PC-3 (cell line): ENCODE results near the gene UQCC3. TPM values are rescaled to one million over a fixed set of nuclear protein-coding genes. Genes with fewer than 3 reads are reported as not detected.

Experiments
- ATAC-seq: fragments of 200-7000 bp; cut with Tn5 transposase; 2 replicates; pipeline ENCODE4 v1.9.1; 2020; ENCODE audit warnings: mild to moderate bottlenecking, moderate library complexity
- BruUV-seq: library from RNA; stranded (reverse); fragments of 400-500 nt; replicated peaks from 2 replicates; lab custom pipeline; 2021; lab: Mats Ljungman, UMichigan
- CTCF ChIA-PET: fragments of 300-600 bp; sonication (Branson Sonifier 250); formaldehyde crosslinking; loops from one replicate; lab custom pipeline; 2022; ENCODE audit warnings: antibody characterized with exemption; lab: Charles Lee
- POLR2A ChIA-PET: fragments of 300-600 bp; sonication (Branson Sonifier 250); formaldehyde crosslinking; loops from one replicate; lab custom pipeline; 2022; ENCODE audit warnings: antibody characterized with exemption; ENCODE audit not compliant: unreplicated experiment; lab: Charles Lee
- DNase-seq: peaks from one replicate; pipeline ENCODE4 v3.0.0-alpha.2; 2015
- H2AFZ ChIP-seq: fragments of 300-600 bp; sonication (generic); 2 replicates; pipeline ENCODE4 v1.6.0; 2016; ENCODE audit warnings: antibody characterized with exemption, low read length
- H3F3A ChIP-seq: fragments of 300-600 bp; sonication (generic); one replicate; pipeline ENCODE4 v1.6.0; 2017; ENCODE audit warnings: antibody characterized with exemption, low read length, control low read depth, mild to moderate bottlenecking; ENCODE audit not compliant: unreplicated experiment
- H3K27ac ChIP-seq: fragments of 300-600 bp; sonication (generic); 2 replicates; pipeline ENCODE4 v1.5.1; 2016; ENCODE audit warnings: mild to moderate bottlenecking, low read length
- H3K27me3 ChIP-seq: fragments of 300-600 bp; sonication (generic); 2 replicates; pipeline ENCODE4 v1.6.1; 2016; ENCODE audit warnings: low read length, mixed read lengths
- H3K36me3 ChIP-seq: fragments of 300-600 bp; sonication (generic); 2 replicates; pipeline ENCODE4 v1.6.1; 2016; ENCODE audit warnings: low read depth, mixed run types, low read length, mixed read lengths
- H3K4me1 ChIP-seq: fragments of 300-600 bp; sonication (generic); 2 replicates; pipeline ENCODE4 v1.5.1; 2016; ENCODE audit warnings: low read length; ENCODE audit not compliant: insufficient read depth
- H3K4me2 ChIP-seq: fragments of 300-600 bp; sonication (generic); 2 replicates; pipeline ENCODE4 v1.6.0; 2016; ENCODE audit warnings: low read length
- H3K4me3 ChIP-seq: fragments of 300-600 bp; sonication (generic); 2 replicates; pipeline ENCODE4 v1.5.1; 2016; ENCODE audit warnings: mild to moderate bottlenecking, low read length, mixed read lengths
- H3K79me2 ChIP-seq: fragments of 300-600 bp; sonication (generic); 2 replicates; pipeline ENCODE4 v1.6.1; 2017; ENCODE audit warnings: low read length, mixed read lengths
- H3K9ac ChIP-seq: fragments of 300-600 bp; sonication (generic); 2 replicates; pipeline ENCODE4 v1.6.0; 2016; ENCODE audit warnings: mild to moderate bottlenecking, low read length
- H3K9me2 ChIP-seq: fragments of 300-600 bp; sonication (generic); replicated peaks from 2 replicates; pipeline ENCODE4 v1.6.1; 2016; ENCODE audit warnings: mixed run types, low read length, mixed read lengths
- H3K9me3 ChIP-seq: fragments of 300-600 bp; sonication (generic); 2 replicates; pipeline ENCODE4 v1.6.1; 2016; ENCODE audit warnings: low read length, mixed read lengths
- H4K20me1 ChIP-seq: fragments of 300-600 bp; sonication (generic); 2 replicates; pipeline ENCODE4 v1.6.1; 2016; ENCODE audit warnings: low read length, mixed read lengths
- EZH2 ChIP-seq: fragments of 300-600 bp; sonication (generic); IDR thresholded peaks from one replicate; pipeline ENCODE4 v1.6.1; 2017; ENCODE audit warnings: antibody characterized with exemption, mild to moderate bottlenecking, low read length; ENCODE audit not compliant: unreplicated experiment
- EZH2phosphoT487 ChIP-seq: fragments of 300-600 bp; sonication (generic); IDR thresholded peaks from 2 replicates; pipeline ENCODE4 v1.6.1; 2018; ENCODE audit warnings: mild to moderate bottlenecking, antibody characterized with exemption, low read length, borderline replicate concordance
- intact Hi-C: fragments of 100-400 bp; cut with micrococcal nuclease; formaldehyde crosslinking; loops from 2 replicates; pipeline ENCODE4 v1.9.0; 2023
- total RNA-seq: library from RNA; depleted of rRNA; stranded (reverse); fragments of >200 nt; gene quantifications from 2 replicates; pipeline ENCODE4 v1.2.3, GENCODE V29; 2014; rRNA removed
- TF ChIP-seq, protein P1 (sequence below): fragments of 300-600 bp; sonication (generic); conservative IDR thresholded peaks from 2 replicates; pipeline ENCODE4 v1.5.1; 2017; ENCODE audit warnings: antibody characterized with exemption, low read depth, mild to moderate bottlenecking, low read length

Gene UQCC3
- total RNA-seq, 1 experiment from 2014 or later: 83.6 TPM

DNA sequence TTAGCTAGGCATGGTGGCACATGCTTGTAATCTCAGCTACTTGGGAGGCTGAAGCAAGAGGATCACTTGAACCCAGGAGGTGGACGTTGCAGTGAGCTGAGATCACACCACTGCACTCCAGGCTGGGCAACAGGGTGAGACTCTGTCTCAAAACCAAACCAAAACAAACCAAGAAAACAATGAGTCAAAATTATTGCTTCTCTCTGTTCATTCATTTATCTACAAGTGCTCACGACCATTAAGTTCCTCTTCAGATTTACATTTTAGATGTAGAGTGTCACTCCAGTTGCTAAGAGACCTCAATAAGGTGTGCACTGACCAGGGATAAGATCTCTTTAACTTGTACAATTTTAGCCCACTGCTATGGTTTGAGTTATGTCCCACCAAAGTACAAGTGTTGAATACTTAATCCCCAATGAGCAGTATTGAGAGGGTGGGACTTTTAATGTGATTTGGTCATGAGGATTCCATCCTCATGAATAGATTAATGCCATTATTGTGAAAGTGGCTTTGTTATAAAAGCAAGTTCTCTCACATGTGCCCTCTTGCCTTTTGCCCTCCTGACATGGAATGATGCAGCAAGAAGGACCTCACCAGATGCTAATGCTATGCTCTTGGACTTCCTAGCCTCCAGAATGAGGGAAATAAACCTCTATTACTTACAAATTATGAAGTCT is 48.0 kb downstream of the UQCC3 start:
- BruUV-seq: no TSS peak
- H3F3A ChIP-seq: no peaks in the 10 kb centered on the region
- no peak overlapping the region for H3K4me3 ChIP-seq
- H3K4me1 ChIP-seq: peaks cover 5% of the 10 kb centered on the region
- no peaks in the 10 kb centered on the region for H3K9me3 ChIP-seq
- POLR2A ChIA-PET: no interaction called here
- intact Hi-C loops: no loop called here
- TF ChIP-seq, protein P1, sequence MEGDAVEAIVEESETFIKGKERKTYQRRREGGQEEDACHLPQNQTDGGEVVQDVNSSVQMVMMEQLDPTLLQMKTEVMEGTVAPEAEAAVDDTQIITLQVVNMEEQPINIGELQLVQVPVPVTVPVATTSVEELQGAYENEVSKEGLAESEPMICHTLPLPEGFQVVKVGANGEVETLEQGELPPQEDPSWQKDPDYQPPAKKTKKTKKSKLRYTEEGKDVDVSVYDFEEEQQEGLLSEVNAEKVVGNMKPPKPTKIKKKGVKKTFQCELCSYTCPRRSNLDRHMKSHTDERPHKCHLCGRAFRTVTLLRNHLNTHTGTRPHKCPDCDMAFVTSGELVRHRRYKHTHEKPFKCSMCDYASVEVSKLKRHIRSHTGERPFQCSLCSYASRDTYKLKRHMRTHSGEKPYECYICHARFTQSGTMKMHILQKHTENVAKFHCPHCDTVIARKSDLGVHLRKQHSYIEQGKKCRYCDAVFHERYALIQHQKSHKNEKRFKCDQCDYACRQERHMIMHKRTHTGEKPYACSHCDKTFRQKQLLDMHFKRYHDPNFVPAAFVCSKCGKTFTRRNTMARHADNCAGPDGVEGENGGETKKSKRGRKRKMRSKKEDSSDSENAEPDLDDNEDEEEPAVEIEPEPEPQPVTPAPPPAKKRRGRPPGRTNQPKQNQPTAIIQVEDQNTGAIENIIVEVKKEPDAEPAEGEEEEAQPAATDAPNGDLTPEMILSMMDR: no peak
- TF ChIP-seq EZH2phosphoT487 (no peak), EZH2 (no peak)
- H3K9me2 ChIP-seq: no peaks in the 10 kb centered on the region
- H3K9ac ChIP-seq: no peak overlapping the region
- H3K27me3 ChIP-seq: no peaks in the 10 kb centered on the region
- DNase-seq (no peak), ATAC-seq (no peak)
- H3K79me2 ChIP-seq: peaks cover 72% of the 10 kb centered on the region
- no peak overlapping the region for H3K4me2 ChIP-seq
- H3K27ac ChIP-seq: no peak overlapping the region
- no peak overlapping the region for H2AFZ ChIP-seq
- H3K36me3 ChIP-seq: peaks cover 87% of the 10 kb centered on the region
- peaks cover 24% of the 10 kb centered on the region for H4K20me1 ChIP-seq
- CTCF ChIA-PET: no interaction called here

DNA sequence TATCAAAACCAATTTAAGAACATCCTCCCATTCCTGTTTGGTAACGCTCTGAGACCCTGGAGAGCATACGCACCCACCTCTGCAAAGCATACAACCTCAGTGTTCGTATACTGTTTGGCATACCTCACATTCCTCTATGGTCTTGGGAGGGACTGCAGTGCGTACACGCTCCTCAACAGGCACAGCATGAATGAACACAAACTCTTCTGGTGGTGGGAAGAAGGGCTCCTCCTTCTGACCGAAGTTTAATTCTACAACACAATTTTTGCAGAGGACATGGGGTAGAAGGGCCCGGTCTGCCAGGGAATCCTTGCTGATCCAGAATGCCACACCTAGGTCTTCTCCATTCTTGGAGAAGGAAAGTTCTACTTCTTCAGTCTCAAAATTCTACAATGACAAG is 50.5 kb downstream of the UQCC3 start:
- TSS peak; percentile 34 for BruUV-seq
- peak; percentile 40 for DNase-seq
- H3K9ac ChIP-seq: no peak overlapping the region
- no peak overlapping the region for H2AFZ ChIP-seq
- H3K9me3 ChIP-seq: no peaks in the 10 kb centered on the region
- H3K4me3 ChIP-seq: no peak overlapping the region
- H3K36me3 ChIP-seq: peaks cover 68% of the 10 kb centered on the region
- ChIA-PET POLR2A (no interaction called here), CTCF (no interaction called here)
- intact Hi-C loops: loop anchor here (10.0 kb wide), 1 partner anchor 1463 kb away; the partner anchor contains the start of gene STIP1
- ATAC-seq: peak; percentile 22; the same call in 1 of the 2 replicates
- no peak for TF ChIP-seq EZH2phosphoT487
- TF ChIP-seq, protein P1: peak; percentile 51
- peaks cover 82% of the 10 kb centered on the region for H3K79me2 ChIP-seq
- H3K27me3 ChIP-seq: no peaks in the 10 kb centered on the region
- no peaks in the 10 kb centered on the region for H3K9me2 ChIP-seq
- H3K4me1 ChIP-seq: peaks cover 9% of the 10 kb centered on the region
- peaks cover 46% of the 10 kb centered on the region for H4K20me1 ChIP-seq
- H3K27ac ChIP-seq: no peak overlapping the region
- H3K4me2 ChIP-seq: no peak overlapping the region
- H3F3A ChIP-seq: no peaks in the 10 kb centered on the region

Other genes with a start within 250 kb of the UQCC3 start
- gene AHNAK, start 124.9 kb upstream of the UQCC3 start, total RNA-seq: 287 and 383 TPM in 2 replicates
- gene EEF1G, start 97.8 kb upstream of the UQCC3 start, total RNA-seq: 1,577 and 1,815 TPM in 2 replicates
- 17.8 and 20.6 TPM in 2 replicates for gene TUT1, start 80.2 kb upstream of the UQCC3 start, total RNA-seq
- gene MTA2, start 69.8 kb upstream of the UQCC3 start, total RNA-seq: 193 and 259 TPM in 2 replicates
- gene EML3, start 58.9 kb upstream of the UQCC3 start, total RNA-seq: 32.8 and 50.6 TPM in 2 replicates
- gene ROM1, start 58.4 kb upstream of the UQCC3 start, total RNA-seq: 5.8 and 13.9 TPM in 2 replicates
- gene B3GAT3, start 49.7 kb upstream of the UQCC3 start, total RNA-seq: 65.8 and 76.3 TPM in 2 replicates
- 274 and 290 TPM in 2 replicates for gene GANAB, start 25.1 kb upstream of the UQCC3 start, total RNA-seq
- gene INTS5, start 18.4 kb upstream of the UQCC3 start, total RNA-seq: 31.0 and 32.5 TPM in 2 replicates
- 236 and 302 TPM in 2 replicates for gene C11orf98, start 6.5 kb upstream of the UQCC3 start, total RNA-seq
- gene CSKMT, start 6.4 kb upstream of the UQCC3 start, total RNA-seq: 12.9 and 16.3 TPM in 2 replicates
- gene LBHD1, start 594 bp downstream of the UQCC3 start, total RNA-seq: 4.7 and 9.7 TPM in 2 replicates
- 190 and 311 TPM in 2 replicates for gene UBXN1, start 7.4 kb downstream of the UQCC3 start, total RNA-seq
- gene LRRN4CL, start 17.9 kb downstream of the UQCC3 start, total RNA-seq: 0.51 and 0.86 TPM in 2 replicates
- 65.7 and 73.4 TPM in 2 replicates for gene BSCL2, start 35.8 kb downstream of the UQCC3 start, total RNA-seq
- not detected in 2 replicates for gene GNG3, start 36.0 kb downstream of the UQCC3 start, total RNA-seq
- gene HNRNPUL2, start 55.8 kb downstream of the UQCC3 start, total RNA-seq: 15.5 and 25.4 TPM in 2 replicates
- 26.1 and 37.4 TPM in 2 replicates for gene TTC9C, start 56.8 kb downstream of the UQCC3 start, total RNA-seq
- 2.2 and 3.3 TPM in 2 replicates for gene ZBTB3, start 82.5 kb downstream of the UQCC3 start, total RNA-seq
- 208 and 230 TPM in 2 replicates for gene POLR2G, start 89.9 kb downstream of the UQCC3 start, total RNA-seq
- 40.2 and 43.9 TPM in 2 replicates for gene TAF6L, start 99.7 kb downstream of the UQCC3 start, total RNA-seq
- 80.2 and 86.7 TPM in 2 replicates for gene TMEM179B, start 115.7 kb downstream of the UQCC3 start, total RNA-seq
- gene TMEM223, start 120.3 kb downstream of the UQCC3 start, total RNA-seq: 37.5 and 49.6 TPM in 2 replicates
- 33.1 and 33.2 TPM in 2 replicates for gene NXF1, start 133.8 kb downstream of the UQCC3 start, total RNA-seq
- 41.4 and 48.2 TPM in 2 replicates for gene STX5, start 160.4 kb downstream of the UQCC3 start, total RNA-seq
- gene TEX54, start 161.2 kb downstream of the UQCC3 start, total RNA-seq: not detected in 2 replicates
- gene WDR74, start 167.9 kb downstream of the UQCC3 start, total RNA-seq: 217 and 222 TPM in 2 replicates
- gene SLC3A2, start 209.2 kb downstream of the UQCC3 start, total RNA-seq: 243 and 304 TPM in 2 replicates
- gene CHRM1, start 249.7 kb downstream of the UQCC3 start, total RNA-seq: not detected in 2 replicates